ENCODE data around the gene CCL28. TPM values are rescaled to one million over a fixed set of nuclear protein-coding genes. Genes with fewer than 3 reads are reported as not detected.

The CCL28 gene
- total and polyA plus RNA-seq, 2 of the 13 experiments (the other 11 are each of a cell fraction or from before 2014, with no cell fraction given): 0.03 TPM; not detected in 1

- H3K27ac ChIP-seq (ENCODE audit: extremely low read length, insufficient read depth, low read length): no peak overlapping the region
- ChIA-PET POLR2A (interaction anchor here (0.9 kb wide), 1 partner anchor 143 kb away, joined by 3 read pairs; the partner anchor contains the start of gene C5orf34), CTCF (ENCODE audit: low intra/inter-chr PET ratio, low total read pairs) (no interaction called here)
- H3K9me3 ChIP-seq (ENCODE audit: low read length): peaks cover 7% of the 10 kb centered on the region; the same call in 1 of the 2 replicates
- TF ChIP-seq MAZ (IDR thresholded peaks at IDR 0.05; ENCODE audit: borderline replicate concordance, low read depth, low read length): no peak
- TF ChIP-seq MAZ (CRISPR knock-in tag; IDR thresholded peaks at IDR 0.05; ENCODE audit: low read depth): no peak
- TF ChIP-seq ZNF318 (CRISPR knock-in tag; IDR thresholded peaks at IDR 0.05): no peak
- H3K4me1 ChIP-seq (ENCODE audit: insufficient read depth, low read length): peaks cover 13% of the 10 kb centered on the region
- FAIRE-seq (no peak), DNase-seq (ENCODE audit: low spot score) (no peak), ATAC-seq (no peak)
- no peaks in the 10 kb centered on the region for H3K36me3 ChIP-seq (replicated peaks in 1 of 2; ENCODE audit: control insufficient read depth in 1 of 2, insufficient read depth in 2 of 2, low read length in 2 of 2)
- no peaks in the 10 kb centered on the region for H3K27me3 ChIP-seq (ENCODE audit: control insufficient read depth in 1 of 2, insufficient read depth in 2 of 2, low read length in 2 of 2)
- no TSS peak for BruUV-seq (replicated peaks)
- no peaks in the 10 kb centered on the region for H4K20me1 ChIP-seq (ENCODE audit: insufficient read depth, low read length)
- no peak overlapping the region for H3K9ac ChIP-seq (ENCODE audit: insufficient read depth, low read depth, low read length)
- intact Hi-C loops (cut with micrococcal nuclease; ENCODE audit: unreplicated experiment) (no loop called here), in situ Hi-C loops (cut with HindIII; ENCODE audit: extremely low pct_ligation_motif_present, low pct_unique_long_range_greater_than_20kb) (no loop called here)
- H3K4me2 ChIP-seq (ENCODE audit: low read depth, low read length): no peak overlapping the region
- H2AFZ ChIP-seq (ENCODE audit: low read length): no peak overlapping the region
- H3K79me2 ChIP-seq (ENCODE audit: insufficient read depth, low read length): no peaks in the 10 kb centered on the region
- H3K4me3 ChIP-seq (replicated peaks in 1 of 3; ENCODE audit: insufficient read depth in 1 of 3, low read depth in 2 of 3, low read length in 3 of 3): no peak overlapping the region
These were observed 40.4 kb downstream of the CCL28 start for GRCh38 chr5:43371821-43372220.

Measured in HepG2 (cell line).